Measurements from ENCODE around the gene SPATS2L. TPM values are rescaled to one million over a fixed set of nuclear protein-coding genes. Genes with fewer than 3 reads are reported as not detected.

Gene SPATS2L
- polyA plus RNA-seq, 1 of the 3 experiments (the other 2 are of a cell fraction), result 86.8 TPM

- H3K4me1 ChIP-seq (ENCODE audit: control insufficient read depth in 1 of 2, insufficient read depth in 2 of 2, low read depth in 1 of 2, low read length in 1 of 2), result peaks cover 29 to 30% of the 10 kb centered on the region in 2 experiments
- H3K27ac ChIP-seq (ENCODE audit: low read depth in 2 of 2, low read length in 1 of 2), result peak overlapping the region in 1 of 2 experiments; percentile 75; a peak in 1 of 4 replicates
- no peak overlapping the region for H3K4me3 ChIP-seq (ENCODE audit: low read depth in 2 of 2, low read length in 1 of 2)
- ChIA-PET POLR2A (no interaction called here), CTCF (interaction anchor here (0.8 to 1.4 kb wide), 5 partner anchors 44 to 406 kb away, joined by 3 to 4 read pairs (median 3); no protein-coding TSS in a partner anchor)
- peak overlapping the region; percentile 46 for H3K4me2 ChIP-seq
- H3K36me3 ChIP-seq (replicated peaks in 1 of 2; ENCODE audit: control insufficient read depth in 1 of 2, insufficient read depth in 2 of 2, low read length in 1 of 2), result no peaks in the 10 kb centered on the region
- TF ChIP-seq TCF12 (IDR thresholded peaks at IDR 0.05), result no peak
- H2AFZ ChIP-seq (ENCODE audit: low read depth), result no peak overlapping the region
- WGBS (ENCODE audit: low lambda C conversion rate), result 89% methylated on average over 5 of the region's 5 CpGs
- no peaks in the 10 kb centered on the region for H3K27me3 ChIP-seq (ENCODE audit: insufficient read depth)
- no peak overlapping the region for H3K9ac ChIP-seq
- peaks cover 15% of the 10 kb centered on the region for H3F3A ChIP-seq (replicated peaks; ENCODE audit: insufficient read depth)
- H3K79me2 ChIP-seq (ENCODE audit: insufficient read depth), result peaks cover 93% of the 10 kb centered on the region
- no peaks in the 10 kb centered on the region for H3K9me2 ChIP-seq
- H4K20me1 ChIP-seq (ENCODE audit: insufficient read depth), result no peaks in the 10 kb centered on the region
- DNase-seq, result no peak
- H3K9me3 ChIP-seq, result no peaks in the 10 kb centered on the region
These were observed 73.1 kb downstream of the SPATS2L start for GRCh38 chr2:200379481-200380090.

GRCh38 chr2:200380091-200380561 lies 73.6 kb downstream of the SPATS2L start:
- peaks cover 93% of the 10 kb centered on the region for H3K79me2 ChIP-seq (ENCODE audit: insufficient read depth)
- POLR2A ChIA-PET, result no interaction called here
- CTCF ChIA-PET, result interaction anchor here (0.6 to 1.4 kb wide), 4 partner anchors 46 to 101 kb away, joined by 3 to 4 read pairs (median 3); no protein-coding TSS in a partner anchor
- H3K36me3 ChIP-seq (replicated peaks in 1 of 2; ENCODE audit: control insufficient read depth in 1 of 2, insufficient read depth in 2 of 2, low read length in 1 of 2), result no peaks in the 10 kb centered on the region
- TF ChIP-seq MEF2A (IDR thresholded peaks at IDR 0.05; ENCODE audit: borderline replicate concordance, low read depth) (no peak), FOSL2 (IDR thresholded peaks at IDR 0.05; ENCODE audit: borderline replicate concordance, low read depth) (no peak), FOXM1 (IDR thresholded peaks at IDR 0.05; ENCODE audit: low read depth) (no peak), GATA2 (CRISPR knock-in tag; IDR thresholded peaks at IDR 0.05) (no peak), TEAD4 (IDR thresholded peaks at IDR 0.05; ENCODE audit: borderline replicate concordance, insufficient read depth) (no peak), RXRA (IDR thresholded peaks at IDR 0.05; ENCODE audit: borderline replicate concordance, low read depth) (no peak), RAD21 (IDR thresholded peaks at IDR 0.05; ENCODE audit: low read length) (no peak), MXI1 (IDR thresholded peaks at IDR 0.05; ENCODE audit: low read depth, low read length) (no peak), ZBTB33 (IDR thresholded peaks at IDR 0.05; ENCODE audit: borderline replicate concordance, low read depth) (no peak)
- DNase-seq, result no peak
- no peak overlapping the region for H3K4me3 ChIP-seq (ENCODE audit: low read depth in 2 of 2, low read length in 1 of 2)
- peak overlapping the region in 1 of 2 experiments; percentile 75; a peak in 2 of 4 replicates for H3K27ac ChIP-seq (ENCODE audit: low read depth in 2 of 2, low read length in 1 of 2)
- peak overlapping the region; percentile 44; the same call in 1 of the 2 replicates for H2AFZ ChIP-seq (ENCODE audit: low read depth)
- H3K4me1 ChIP-seq (ENCODE audit: control insufficient read depth in 1 of 2, insufficient read depth in 2 of 2, low read depth in 1 of 2, low read length in 1 of 2), result peaks cover 29 to 30% of the 10 kb centered on the region in 2 experiments
- H4K20me1 ChIP-seq (ENCODE audit: insufficient read depth), result no peaks in the 10 kb centered on the region
- peak overlapping the region; percentile 46 for H3K4me2 ChIP-seq
- no peaks in the 10 kb centered on the region for H3K9me2 ChIP-seq
- 94% methylated on average over 9 of the region's 9 CpGs for WGBS (ENCODE audit: low lambda C conversion rate)
- no peak overlapping the region; the same call in 1 of the 2 replicates for H3K9ac ChIP-seq
- H3K27me3 ChIP-seq (ENCODE audit: insufficient read depth), result no peaks in the 10 kb centered on the region
- H3F3A ChIP-seq (replicated peaks; ENCODE audit: insufficient read depth), result peaks cover 15% of the 10 kb centered on the region
- H3K9me3 ChIP-seq, result no peaks in the 10 kb centered on the region
